Ramos (cell line): Measurements from ENCODE around the gene PRKCE.

Experiments used
- in situ Hi-C: fragments of 300-500 bp; cut with MboI; formaldehyde crosslinking; loops from one replicate; pipeline ENCODE4 v1.14.3; 2022; ENCODE audit warnings: low sequenced_read_pairs; ENCODE audit not compliant: unreplicated experiment

PRKCE gene

GRCh38 chr2:45936623-45936979 lies 285.1 kb downstream of the PRKCE start:
- in situ Hi-C loops = loop anchor here (5.0 kb wide), 1 partner anchor 289 kb away; no protein-coding TSS in a partner anchor

- in situ Hi-C loops = loop anchor here (5.0 kb wide), 1 partner anchor 291 kb away; no protein-coding TSS in a partner anchor
These were observed 286.5 kb downstream of the PRKCE start for GRCh38 chr2:45937990-45938389.

- in situ Hi-C loops = loop anchor here (5.0 kb wide), 1 partner anchor 292 kb away; no protein-coding TSS in a partner anchor
These were observed 287.4 kb downstream of the PRKCE start for GRCh38 chr2:45938649-45939511.

- in situ Hi-C loops = no loop called here
These were observed 290.2 kb downstream of the PRKCE start for GRCh38 chr2:45941531-45942236.

- in situ Hi-C loops = no loop called here
These were observed 290.8 kb downstream of the PRKCE start for GRCh38 chr2:45942237-45942738.

- in situ Hi-C loops = no loop called here
These were observed 292.0 kb downstream of the PRKCE start for GRCh38 chr2:45943219-45944044.

GRCh38 chr2:45944074-45944473 lies 292.6 kb downstream of the PRKCE start:
- in situ Hi-C loops = no loop called here

GRCh38 chr2:45945302-45945717 lies 293.8 kb downstream of the PRKCE start:
- in situ Hi-C loops = no loop called here

GRCh38 chr2:45946023-45946422 lies 294.5 kb downstream of the PRKCE start:
- in situ Hi-C loops = no loop called here

GRCh38 chr2:45950606-45951005 lies 299.1 kb downstream of the PRKCE start:
- in situ Hi-C loops = no loop called here

- in situ Hi-C loops = no loop called here
These were observed 299.7 kb downstream of the PRKCE start for GRCh38 chr2:45951025-45951727.

GRCh38 chr2:45952591-45952990 lies 301.1 kb downstream of the PRKCE start:
- in situ Hi-C loops = no loop called here

- in situ Hi-C loops = no loop called here
These were observed 302.0 kb downstream of the PRKCE start for GRCh38 chr2:45953376-45954027.

GRCh38 chr2:45954233-45954850 lies 302.9 kb downstream of the PRKCE start:
- in situ Hi-C loops = no loop called here

- in situ Hi-C loops = no loop called here
These were observed 306.2 kb downstream of the PRKCE start for GRCh38 chr2:45957533-45958227.

GRCh38 chr2:45960057-45960863 lies 308.8 kb downstream of the PRKCE start:
- in situ Hi-C loops = no loop called here

GRCh38 chr2:45962177-45962921 lies 310.9 kb downstream of the PRKCE start:
- in situ Hi-C loops = no loop called here
